Coronary artery (tissue), 2 donors: ENCODE data around the gene PDE4A.

Source experiments
- DNase-seq: peaks from one replicate; pipeline ENCODE4 v3.0.0-alpha.2; 2017; ENCODE audit warnings: low spot score
- H3K27ac ChIP-seq, 2 donors: fragments of 200-600 bp; sonication (generic); one replicate each; pipeline ENCODE4 v1.5.1; 2016 to 2019
- H3K4me3 ChIP-seq: fragments of 200-600 bp; sonication (generic); 2 replicates; pipeline ENCODE4 v1.5.1; 2016; ENCODE audit warnings: mild to moderate bottlenecking, moderate library complexity
- CTCF ChIP-seq: fragments of 200-600 bp; sonication (generic); IDR thresholded peaks from one replicate; pipeline ENCODE4 v1.5.1; 2019; ENCODE audit warnings: antibody characterized with exemption

Gene PDE4A

GRCh38 chr19:10514211-10515145 is 94.1 kb downstream of the PDE4A start:
- TF ChIP-seq CTCF: no peak
- no peak overlapping the region for H3K27ac ChIP-seq
- H3K4me3 ChIP-seq: no peak overlapping the region
- DNase-seq: no peak

- DNase-seq: no peak
- no peak for TF ChIP-seq CTCF
- no peak overlapping the region for H3K4me3 ChIP-seq
- H3K27ac ChIP-seq: no peak overlapping the region
Measured at GRCh38 chr19:10516064-10516385, 95.7 kb downstream of the PDE4A start.

- peak overlapping the region; percentile 64 for H3K4me3 ChIP-seq
- DNase-seq: no peak
Measured at GRCh38 chr19:10516671-10517286, 96.4 kb downstream of the PDE4A start.

GRCh38 chr19:10517361-10517759 is 97.0 kb downstream of the PDE4A start, which contains the start of gene S1PR5:
S1PR5 (minus strand) TSS chr19:10517447; CDS start chr19:10515011, 2,436 bp downstream.
- Histone ChIP-seq H3K4me3 (peak within 1 kb of the TSS; percentile 64), H3K27ac (peak within 1 kb of the TSS in 1 of 2 donors; percentile 27)
- no peak for TF ChIP-seq CTCF
- DNase-seq: no peak

More at GRCh38 chr19:10516671-10517286, 96.4 kb downstream of the PDE4A start:
- no peak for TF ChIP-seq CTCF
- H3K27ac ChIP-seq: no peak overlapping the region

- DNase-seq: no peak
- Histone ChIP-seq H3K27ac (peak overlapping the region in 1 of 2 donors; percentile 27), H3K4me3 (peak overlapping the region; percentile 64)
- TF ChIP-seq CTCF: no peak
Measured at GRCh38 chr19:10517760-10518443, 97.6 kb downstream of the PDE4A start.

GRCh38 chr19:10518444-10519361 is 98.4 kb downstream of the PDE4A start:
- TF ChIP-seq CTCF: no peak
- Histone ChIP-seq H3K4me3 (peak overlapping the region; percentile 64), H3K27ac (no peak overlapping the region)
- no peak for DNase-seq
